GM21528 (cell line): ENCODE results near the gene PIWIL4.
"Not testable (repeated sequence)": the region's sequence is repeated elsewhere in the genome, so short reads cannot be mapped to it uniquely, and the experiment has no call there.

ENCODE experiments used
- ATAC-seq: cut with Tn5 transposase; IDR thresholded peaks from one replicate; pipeline ENCODE4 v1.9.1; 2021; ENCODE audit warnings: mild to moderate bottlenecking, moderate library complexity; ENCODE audit not compliant: unreplicated experiment, low FRiP score

PIWIL4 gene

GRCh38 chr11:94630221-94630620 lies 63.1 kb downstream of the PIWIL4 start:
- no peak for ATAC-seq

- ATAC-seq, result no peak
Observed at GRCh38 chr11:94632356-94632755, 65.2 kb downstream of the PIWIL4 start.

- no peak for ATAC-seq
Observed at GRCh38 chr11:94635072-94635471, 67.9 kb downstream of the PIWIL4 start.

- no peak for ATAC-seq
Observed at GRCh38 chr11:94636388-94636949, 69.3 kb downstream of the PIWIL4 start.

GRCh38 chr11:94638301-94638901 lies 71.2 kb downstream of the PIWIL4 start:
- no peak for ATAC-seq

- ATAC-seq, result no peak
Observed at GRCh38 chr11:94638902-94639373, 71.8 kb downstream of the PIWIL4 start.

GRCh38 chr11:94639901-94640721 lies 72.9 kb downstream of the PIWIL4 start:
- ATAC-seq, result no peak

- no peak for ATAC-seq
Observed at GRCh38 chr11:94641167-94641761, 74.1 kb downstream of the PIWIL4 start.

GRCh38 chr11:94643186-94643585 lies 76.0 kb downstream of the PIWIL4 start:
- ATAC-seq, result not testable (repeated sequence)

- ATAC-seq, result no peak
Observed at GRCh38 chr11:94647926-94648325, 80.8 kb downstream of the PIWIL4 start.

GRCh38 chr11:94648789-94649188 lies 81.6 kb downstream of the PIWIL4 start:
- no peak for ATAC-seq

- no peak for ATAC-seq
Observed at GRCh38 chr11:94649254-94649653, 82.1 kb downstream of the PIWIL4 start.

- no peak for ATAC-seq
Observed at GRCh38 chr11:94649964-94650623, 82.9 kb downstream of the PIWIL4 start.

- no peak for ATAC-seq
Observed at GRCh38 chr11:94650756-94651155, 83.6 kb downstream of the PIWIL4 start.

- no peak for ATAC-seq
Observed at GRCh38 chr11:94652735-94653284, 85.6 kb downstream of the PIWIL4 start.

GRCh38 chr11:94653561-94653960 lies 86.4 kb downstream of the PIWIL4 start:
- ATAC-seq, result no peak

- no peak for ATAC-seq
Observed at GRCh38 chr11:94654201-94654600, 87.0 kb downstream of the PIWIL4 start.

- ATAC-seq, result no peak
Observed at GRCh38 chr11:94655291-94655690, 88.1 kb downstream of the PIWIL4 start.

GRCh38 chr11:94655956-94656355 lies 88.8 kb downstream of the PIWIL4 start:
- ATAC-seq, result no peak

- ATAC-seq, result no peak
Observed at GRCh38 chr11:94656968-94657367, 89.8 kb downstream of the PIWIL4 start.
